CD14-positive monocyte (primary cell): ENCODE results near the gene OGFOD3. TPM values are rescaled to one million over a fixed set of nuclear protein-coding genes. Genes with fewer than 3 reads are reported as not detected.
"Not testable (repeated sequence)": the region's sequence is repeated elsewhere in the genome, so short reads cannot be mapped to it uniquely, and the experiment has no call there.

Experiments used
- DNase-seq, 3 donors: peaks; one replicate each; pipeline ENCODE4 v3.0.0-alpha.2; 2011 to 2022
- H2AFZ ChIP-seq: 2 replicates; pipeline ENCODE4 v1.6.0; 2012; ENCODE audit warnings: mild to moderate bottlenecking, low read depth, low read length, inconsistent platforms; ENCODE audit not compliant: insufficient read depth, poor library complexity, severe bottlenecking
- H3K27ac ChIP-seq, 2 donors: 1 replicate in 1 of 2; 2 replicates in 1 of 2; pipeline ENCODE4 v1.5.1; 2012 to 2013; ENCODE audit warnings: low read length in 2 of 2, control low read depth in 1 of 2, inconsistent platforms in 1 of 2, low read depth in 1 of 2, mild to moderate bottlenecking in 1 of 2
- H3K27me3 ChIP-seq, 2 donors: one replicate each; pipeline versions ENCODE4 v1.6.0 to v1.6.1; 2011 to 2013; ENCODE audit warnings: low read length in 2 of 2; ENCODE audit not compliant: control insufficient read depth in 2 of 2, insufficient read depth in 2 of 2
- H3K36me3 ChIP-seq, 2 donors: replicated peaks in 1 of 2; 1 replicate in 1 of 2; 2 replicates in 1 of 2; pipeline versions ENCODE4 v1.5.1 to v1.6.1; 2012 to 2013; ENCODE audit warnings: low read length in 2 of 2, control low read depth in 1 of 2, inconsistent platforms in 1 of 2, mild to moderate bottlenecking in 1 of 2; ENCODE audit not compliant: insufficient read depth in 2 of 2, control insufficient read depth in 1 of 2
- H3K4me1 ChIP-seq, 2 donors: 1 replicate in 1 of 2; 2 replicates in 1 of 2; pipeline versions ENCODE4 v1.5.1 to v1.6.1; 2012 to 2013; ENCODE audit warnings: low read length in 2 of 2, control low read depth in 1 of 2, inconsistent platforms in 1 of 2, mild to moderate bottlenecking in 1 of 2, moderate library complexity in 1 of 2; ENCODE audit not compliant: insufficient read depth in 2 of 2, control insufficient read depth in 1 of 2
- H3K4me2 ChIP-seq: replicated peaks from 2 replicates; pipeline ENCODE3; 2012; ENCODE audit warnings: low read length, moderate library complexity, mild to moderate bottlenecking; ENCODE audit not compliant: poor library complexity, severe bottlenecking; ENCODE audit errors: extremely low read depth
- H3K4me3 ChIP-seq, 3 experiments: fragments of 200-600 bp in 1 of 3; sonication (generic) in 1 of 3; replicated peaks in 1 of 3; 1 replicate in 2 of 3; 2 replicates in 1 of 3; pipeline ENCODE4 v1.5.1; 2011 to 2013; ENCODE audit warnings: low read length in 3 of 3, mild to moderate bottlenecking in 3 of 3, control low read depth in 2 of 3, low read depth in 2 of 3, inconsistent platforms in 1 of 3, moderate library complexity in 1 of 3
- H3K79me2 ChIP-seq: 2 replicates; pipeline ENCODE4 v1.6.0; 2012; ENCODE audit warnings: mild to moderate bottlenecking, control low read depth, inconsistent platforms, low read length, moderate library complexity; ENCODE audit not compliant: insufficient read depth
- H3K9ac ChIP-seq: 2 replicates; pipeline ENCODE4 v1.6.0; 2017; ENCODE audit warnings: low read length, mild to moderate bottlenecking; ENCODE audit not compliant: insufficient read depth, poor library complexity, severe bottlenecking
- H3K9me3 ChIP-seq, 2 donors: replicated peaks in 1 of 2; 1 replicate in 1 of 2; 2 replicates in 1 of 2; pipeline versions ENCODE4 v1.5.1 to v1.6.1; 2012 to 2013; ENCODE audit warnings: low read length in 2 of 2, control low read depth in 1 of 2; ENCODE audit not compliant: control insufficient read depth in 1 of 2, insufficient read depth in 1 of 2
- H4K20me1 ChIP-seq: 2 replicates; pipeline ENCODE4 v1.6.0; 2012; ENCODE audit warnings: mild to moderate bottlenecking, low read length, control low read depth, moderate library complexity; ENCODE audit not compliant: insufficient read depth
- H3K27ac Mint-ChIP-seq, 7 donors: one replicate each; pipeline ENCODE4 v1.8.0; 2020; ENCODE audit warnings: mild to moderate bottlenecking in 7 of 7, mixed read lengths in 7 of 7, moderate library complexity in 6 of 7, inconsistent platforms in 2 of 7
- H3K27me3 Mint-ChIP-seq, 3 donors: one replicate each; pipeline ENCODE4 v1.8.0; 2021 to 2022; ENCODE audit warnings: low read depth in 3 of 3, mild to moderate bottlenecking in 3 of 3, mixed read lengths in 3 of 3, moderate library complexity in 3 of 3, inconsistent platforms in 1 of 3
- H3K36me3 Mint-ChIP-seq, 2 donors: one replicate each; pipeline ENCODE4 v1.8.0; 2020; ENCODE audit warnings: mixed read lengths in 2 of 2, inconsistent platforms in 1 of 2, mild to moderate bottlenecking in 1 of 2
- H3K4me1 Mint-ChIP-seq: one replicate; pipeline ENCODE4 v1.8.0; 2020; ENCODE audit warnings: mild to moderate bottlenecking, mixed read lengths
- H3K4me3 Mint-ChIP-seq, 2 donors: one replicate each; pipeline ENCODE4 v1.8.0; 2020; ENCODE audit warnings: mild to moderate bottlenecking in 2 of 2, mixed read lengths in 2 of 2, moderate library complexity in 1 of 2
- H3K9me3 Mint-ChIP-seq, 7 donors: one replicate each; pipeline ENCODE4 v1.8.0; 2020 to 2022; ENCODE audit warnings: mixed read lengths in 7 of 7, mild to moderate bottlenecking in 6 of 7, moderate library complexity in 6 of 7, inconsistent platforms in 2 of 7
- CTCF ChIP-seq: fragments of 200-600 bp; IDR thresholded peaks from one replicate; pipeline ENCODE4 v1.8.0; 2022; ENCODE audit warnings: antibody characterized with exemption, mild to moderate bottlenecking
- WGBS: methylation state at CpG from one replicate; pipeline ENCODE4 v1.1.5; 2013; ENCODE audit warnings: missing lambda C conversion rate; ENCODE audit not compliant: insufficient coverage; 5-methylcytosine and 5-hydroxymethylcytosine counted together
- intact Hi-C, 2 donors: fragments of 100-400 bp; cut with micrococcal nuclease; formaldehyde crosslinking; loops; one replicate each; pipeline versions ENCODE4 v1.15.0 to v1.15.1; 2023
- polyA plus RNA-seq, 3 donors: library from polyadenylated mRNA; depleted of rRNA in 1 of 3; unstranded in 2 of 3; stranded (reverse) in 1 of 3; fragments of 300-500 nt in 2 of 3; fragments of >200 nt in 1 of 3; fragmentation: Illumina TruSeq in 2 of 3; gene quantifications; 1 replicate in 2 of 3; 2 replicates in 1 of 3; pipeline ENCODE4 v1.2.3, GENCODE V29; 2012 to 2021

Gene OGFOD3
- polyA plus RNA-seq, 3 donors: 17.9 to 36.4 (median 25.2) TPM

- H3K4me1 Mint-ChIP-seq: peaks cover 17% of the 10 kb centered on the region
- H3K27me3 ChIP-seq: no peaks in the 10 kb centered on the region
- no peaks in the 10 kb centered on the region for H3K9me3 ChIP-seq
- peaks cover 39% of the 10 kb centered on the region for H4K20me1 ChIP-seq
- H3K36me3 ChIP-seq: peaks cover 59 to 71% of the 10 kb centered on the region in 2 donors
- TF ChIP-seq CTCF: no peak
- no peak overlapping the region for H3K9ac ChIP-seq
- no peak overlapping the region for H2AFZ ChIP-seq
- H3K27ac Mint-ChIP-seq: peak overlapping the region in 4 of 7 donors; percentile 10 to 70 (median 48)
- peaks cover 0 to 1% (median 0%) of the 10 kb centered on the region in 3 donors for H3K27me3 Mint-ChIP-seq
- peaks cover 18 to 23% of the 10 kb centered on the region in 2 donors for H3K4me1 ChIP-seq
- peaks cover 26% of the 10 kb centered on the region for H3K79me2 ChIP-seq
- no peak overlapping the region for H3K4me3 Mint-ChIP-seq
- H3K9me3 Mint-ChIP-seq: no peaks in the 10 kb centered on the region
- no peak overlapping the region for H3K27ac ChIP-seq
- WGBS: 95% methylated on average over 6 of the region's 10 CpGs
- DNase-seq: no peak
- H3K4me3 ChIP-seq: no peak overlapping the region
- H3K4me2 ChIP-seq: no peak overlapping the region
- H3K36me3 Mint-ChIP-seq: peaks cover 60 to 69% of the 10 kb centered on the region in 2 donors
- intact Hi-C loops: no loop called here
Measured at GRCh38 chr17:82461827-82462524, 43.6 kb upstream of the OGFOD3 start.

GRCh38 chr17:82459936-82460335, 41.5 kb upstream of the OGFOD3 start:
- Mint-ChIP-seq H3K4me1 (peaks cover 27% of the 10 kb centered on the region), H3K36me3 (peaks cover 46 to 51% of the 10 kb centered on the region in 2 donors)
- intact Hi-C loops: loop anchor here in 1 of 2 donors (10.0 kb wide), 3 partner anchors 165 to 425 kb away; partner anchors contain the start of genes DCXR, RAB40B and RAC3
- 98% methylated on average over 7 of the region's 9 CpGs for WGBS
- H3K4me2 ChIP-seq, H3K4me3 ChIP-seq, H3K27me3 Mint-ChIP-seq, H3K9ac ChIP-seq, H2AFZ ChIP-seq, H3K9me3 Mint-ChIP-seq, DNase-seq, H3K4me3 Mint-ChIP-seq, H3K27me3 ChIP-seq, H3K9me3 ChIP-seq, H3K27ac Mint-ChIP-seq, H3K27ac ChIP-seq: not testable (repeated sequence)
- Histone ChIP-seq H3K4me1 (peaks cover 30 to 36% of the 10 kb centered on the region in 2 donors), H3K79me2 (peaks cover 26% of the 10 kb centered on the region), H3K36me3 (peaks cover 44 to 51% of the 10 kb centered on the region in 2 donors), H4K20me1 (peaks cover 36% of the 10 kb centered on the region)
